CD14-positive monocyte (primary cell): ENCODE results near the gene DNAH7. TPM values are rescaled to one million over a fixed set of nuclear protein-coding genes. Genes with fewer than 3 reads are reported as not detected.

Experiments
- DNase-seq, 3 donors: peaks; one replicate each; pipeline ENCODE4 v3.0.0-alpha.2; 2011 to 2022
- H2AFZ ChIP-seq: 2 replicates; pipeline ENCODE4 v1.6.0; 2012; ENCODE audit warnings: mild to moderate bottlenecking, low read depth, low read length, inconsistent platforms; ENCODE audit not compliant: insufficient read depth, poor library complexity, severe bottlenecking
- H3K27ac ChIP-seq, 2 donors: 1 replicate in 1 of 2; 2 replicates in 1 of 2; pipeline ENCODE4 v1.5.1; 2012 to 2013; ENCODE audit warnings: low read length in 2 of 2, control low read depth in 1 of 2, inconsistent platforms in 1 of 2, low read depth in 1 of 2, mild to moderate bottlenecking in 1 of 2
- H3K27me3 ChIP-seq, 2 donors: one replicate each; pipeline versions ENCODE4 v1.6.0 to v1.6.1; 2011 to 2013; ENCODE audit warnings: low read length in 2 of 2; ENCODE audit not compliant: control insufficient read depth in 2 of 2, insufficient read depth in 2 of 2
- H3K36me3 ChIP-seq, 2 donors: replicated peaks in 1 of 2; 1 replicate in 1 of 2; 2 replicates in 1 of 2; pipeline versions ENCODE4 v1.5.1 to v1.6.1; 2012 to 2013; ENCODE audit warnings: low read length in 2 of 2, control low read depth in 1 of 2, inconsistent platforms in 1 of 2, mild to moderate bottlenecking in 1 of 2; ENCODE audit not compliant: insufficient read depth in 2 of 2, control insufficient read depth in 1 of 2
- H3K4me1 ChIP-seq, 2 donors: 1 replicate in 1 of 2; 2 replicates in 1 of 2; pipeline versions ENCODE4 v1.5.1 to v1.6.1; 2012 to 2013; ENCODE audit warnings: low read length in 2 of 2, control low read depth in 1 of 2, inconsistent platforms in 1 of 2, mild to moderate bottlenecking in 1 of 2, moderate library complexity in 1 of 2; ENCODE audit not compliant: insufficient read depth in 2 of 2, control insufficient read depth in 1 of 2
- H3K4me2 ChIP-seq: replicated peaks from 2 replicates; pipeline ENCODE3; 2012; ENCODE audit warnings: low read length, moderate library complexity, mild to moderate bottlenecking; ENCODE audit not compliant: poor library complexity, severe bottlenecking; ENCODE audit errors: extremely low read depth
- H3K4me3 ChIP-seq, 3 experiments: fragments of 200-600 bp in 1 of 3; sonication (generic) in 1 of 3; replicated peaks in 1 of 3; 1 replicate in 2 of 3; 2 replicates in 1 of 3; pipeline ENCODE4 v1.5.1; 2011 to 2013; ENCODE audit warnings: low read length in 3 of 3, mild to moderate bottlenecking in 3 of 3, control low read depth in 2 of 3, low read depth in 2 of 3, inconsistent platforms in 1 of 3, moderate library complexity in 1 of 3
- H3K79me2 ChIP-seq: 2 replicates; pipeline ENCODE4 v1.6.0; 2012; ENCODE audit warnings: mild to moderate bottlenecking, control low read depth, inconsistent platforms, low read length, moderate library complexity; ENCODE audit not compliant: insufficient read depth
- H3K9ac ChIP-seq: 2 replicates; pipeline ENCODE4 v1.6.0; 2017; ENCODE audit warnings: low read length, mild to moderate bottlenecking; ENCODE audit not compliant: insufficient read depth, poor library complexity, severe bottlenecking
- H3K9me3 ChIP-seq, 2 donors: replicated peaks in 1 of 2; 1 replicate in 1 of 2; 2 replicates in 1 of 2; pipeline versions ENCODE4 v1.5.1 to v1.6.1; 2012 to 2013; ENCODE audit warnings: low read length in 2 of 2, control low read depth in 1 of 2; ENCODE audit not compliant: control insufficient read depth in 1 of 2, insufficient read depth in 1 of 2
- H4K20me1 ChIP-seq: 2 replicates; pipeline ENCODE4 v1.6.0; 2012; ENCODE audit warnings: mild to moderate bottlenecking, low read length, control low read depth, moderate library complexity; ENCODE audit not compliant: insufficient read depth
- H3K27ac Mint-ChIP-seq, 7 donors: one replicate each; pipeline ENCODE4 v1.8.0; 2020; ENCODE audit warnings: mild to moderate bottlenecking in 7 of 7, mixed read lengths in 7 of 7, moderate library complexity in 6 of 7, inconsistent platforms in 2 of 7
- H3K27me3 Mint-ChIP-seq, 3 donors: one replicate each; pipeline ENCODE4 v1.8.0; 2021 to 2022; ENCODE audit warnings: low read depth in 3 of 3, mild to moderate bottlenecking in 3 of 3, mixed read lengths in 3 of 3, moderate library complexity in 3 of 3, inconsistent platforms in 1 of 3
- H3K36me3 Mint-ChIP-seq, 2 donors: one replicate each; pipeline ENCODE4 v1.8.0; 2020; ENCODE audit warnings: mixed read lengths in 2 of 2, inconsistent platforms in 1 of 2, mild to moderate bottlenecking in 1 of 2
- H3K4me1 Mint-ChIP-seq: one replicate; pipeline ENCODE4 v1.8.0; 2020; ENCODE audit warnings: mild to moderate bottlenecking, mixed read lengths
- H3K4me3 Mint-ChIP-seq, 2 donors: one replicate each; pipeline ENCODE4 v1.8.0; 2020; ENCODE audit warnings: mild to moderate bottlenecking in 2 of 2, mixed read lengths in 2 of 2, moderate library complexity in 1 of 2
- H3K9me3 Mint-ChIP-seq, 7 donors: one replicate each; pipeline ENCODE4 v1.8.0; 2020 to 2022; ENCODE audit warnings: mixed read lengths in 7 of 7, mild to moderate bottlenecking in 6 of 7, moderate library complexity in 6 of 7, inconsistent platforms in 2 of 7
- WGBS: methylation state at CpG from one replicate; pipeline ENCODE4 v1.1.5; 2013; ENCODE audit warnings: missing lambda C conversion rate; ENCODE audit not compliant: insufficient coverage; 5-methylcytosine and 5-hydroxymethylcytosine counted together
- intact Hi-C, 2 donors: fragments of 100-400 bp; cut with micrococcal nuclease; formaldehyde crosslinking; loops; one replicate each; pipeline versions ENCODE4 v1.15.0 to v1.15.1; 2023
- polyA plus RNA-seq, 3 donors: library from polyadenylated mRNA; depleted of rRNA in 1 of 3; unstranded in 2 of 3; stranded (reverse) in 1 of 3; fragments of 300-500 nt in 2 of 3; fragments of >200 nt in 1 of 3; fragmentation: Illumina TruSeq in 2 of 3; gene quantifications; 1 replicate in 2 of 3; 2 replicates in 1 of 3; pipeline ENCODE4 v1.2.3, GENCODE V29; 2012 to 2021
- TF ChIP-seq, protein P1 (sequence below): fragments of 200-600 bp; IDR thresholded peaks from one replicate; pipeline ENCODE4 v1.8.0; 2022; ENCODE audit warnings: antibody characterized with exemption, mild to moderate bottlenecking

The DNAH7 gene
- polyA plus RNA-seq, 3 donors = 0.07 TPM; not detected in 2

DNA sequence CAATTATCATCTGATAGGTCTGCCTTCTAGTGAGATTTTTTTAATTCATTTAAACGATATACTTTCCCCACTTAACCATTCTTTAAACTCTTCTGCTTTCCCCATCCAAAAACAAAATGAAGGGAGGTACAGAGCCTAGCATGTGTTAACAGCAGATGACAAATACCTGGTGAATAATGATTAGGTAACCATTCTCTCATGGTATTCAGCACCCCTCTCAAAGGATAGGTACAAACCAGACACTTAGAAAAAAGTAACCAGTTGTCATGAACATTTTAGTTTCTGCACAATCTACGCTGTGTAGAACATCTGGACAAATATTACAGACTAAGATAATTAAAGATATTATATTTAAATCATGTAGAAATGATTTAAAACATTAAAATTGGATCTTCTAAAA is 56.3 kb downstream of the DNAH7 start:
- H3K36me3 Mint-ChIP-seq = no peaks in the 10 kb centered on the region
- peaks cover 0 to 2% (median 0%) of the 10 kb centered on the region in 3 donors for H3K27me3 Mint-ChIP-seq
- Histone ChIP-seq H3K9me3 (no peaks in the 10 kb centered on the region), H3K4me2 (no peak overlapping the region), H3K27ac (no peak overlapping the region), H3K36me3 (no peaks in the 10 kb centered on the region), H3K27me3 (no peaks in the 10 kb centered on the region), H3K4me1 (no peaks in the 10 kb centered on the region), H3K79me2 (no peaks in the 10 kb centered on the region), H3K9ac (no peak overlapping the region), H4K20me1 (no peaks in the 10 kb centered on the region), H2AFZ (no peak overlapping the region), H3K4me3 (no peak overlapping the region)
- intact Hi-C loops = no loop called here
- no CpG with 5 or more reads among the region's 2 CpGs for WGBS
- TF ChIP-seq, protein P1, sequence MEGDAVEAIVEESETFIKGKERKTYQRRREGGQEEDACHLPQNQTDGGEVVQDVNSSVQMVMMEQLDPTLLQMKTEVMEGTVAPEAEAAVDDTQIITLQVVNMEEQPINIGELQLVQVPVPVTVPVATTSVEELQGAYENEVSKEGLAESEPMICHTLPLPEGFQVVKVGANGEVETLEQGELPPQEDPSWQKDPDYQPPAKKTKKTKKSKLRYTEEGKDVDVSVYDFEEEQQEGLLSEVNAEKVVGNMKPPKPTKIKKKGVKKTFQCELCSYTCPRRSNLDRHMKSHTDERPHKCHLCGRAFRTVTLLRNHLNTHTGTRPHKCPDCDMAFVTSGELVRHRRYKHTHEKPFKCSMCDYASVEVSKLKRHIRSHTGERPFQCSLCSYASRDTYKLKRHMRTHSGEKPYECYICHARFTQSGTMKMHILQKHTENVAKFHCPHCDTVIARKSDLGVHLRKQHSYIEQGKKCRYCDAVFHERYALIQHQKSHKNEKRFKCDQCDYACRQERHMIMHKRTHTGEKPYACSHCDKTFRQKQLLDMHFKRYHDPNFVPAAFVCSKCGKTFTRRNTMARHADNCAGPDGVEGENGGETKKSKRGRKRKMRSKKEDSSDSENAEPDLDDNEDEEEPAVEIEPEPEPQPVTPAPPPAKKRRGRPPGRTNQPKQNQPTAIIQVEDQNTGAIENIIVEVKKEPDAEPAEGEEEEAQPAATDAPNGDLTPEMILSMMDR = no peak
- H3K9me3 Mint-ChIP-seq = peaks cover 0 to 11% (median 4%) of the 10 kb centered on the region in 7 donors
- no peak for DNase-seq
- H3K27ac Mint-ChIP-seq = no peak overlapping the region
- no peak overlapping the region for H3K4me3 Mint-ChIP-seq
- no peaks in the 10 kb centered on the region for H3K4me1 Mint-ChIP-seq

DNA sequence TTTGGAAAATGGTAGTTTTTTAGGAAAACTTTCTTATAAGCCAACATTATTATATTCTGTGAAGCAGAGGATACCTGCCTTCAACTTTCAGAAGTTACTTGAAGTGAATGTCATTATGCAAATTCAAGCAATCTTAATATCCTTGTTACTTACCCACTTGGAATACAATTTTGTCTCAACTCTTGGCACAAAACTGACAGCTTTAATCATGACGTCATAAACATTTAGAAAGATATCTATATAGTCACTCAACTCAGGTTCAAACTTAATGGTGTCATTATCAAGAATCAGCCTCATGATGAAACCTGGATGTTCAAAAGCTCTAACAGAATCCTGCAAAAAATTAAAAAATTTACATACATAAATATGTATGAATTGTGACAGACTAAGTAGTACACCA is 68.1 kb downstream of the DNAH7 start:
- TF ChIP-seq, protein P1 = no peak
- intact Hi-C loops = no loop called here
- no peaks in the 10 kb centered on the region for H3K36me3 ChIP-seq
- no peaks in the 10 kb centered on the region for H3K4me1 ChIP-seq
- H3K9me3 ChIP-seq = peaks cover 0 to 6% of the 10 kb centered on the region in 2 donors
- Mint-ChIP-seq H3K36me3 (no peaks in the 10 kb centered on the region), H3K4me3 (no peak overlapping the region), H3K9me3 (peaks cover 5 to 12% (median 10%) of the 10 kb centered on the region in 7 donors), H3K27me3 (no peaks in the 10 kb centered on the region), H3K4me1 (no peaks in the 10 kb centered on the region), H3K27ac (no peak overlapping the region)
- no peaks in the 10 kb centered on the region for H3K27me3 ChIP-seq
- no peak overlapping the region for H3K4me2 ChIP-seq
- H3K9ac ChIP-seq = no peak overlapping the region
- no peaks in the 10 kb centered on the region for H4K20me1 ChIP-seq
- DNase-seq = no peak
- no peak overlapping the region for H3K4me3 ChIP-seq
- no peaks in the 10 kb centered on the region for H3K79me2 ChIP-seq
- no peak overlapping the region for H3K27ac ChIP-seq
- H2AFZ ChIP-seq = no peak overlapping the region
- WGBS = 100% methylated on average over 1 of the region's 1 CpG
